GM23248 (cell line): ENCODE measurements around the gene KLHL8.

ENCODE experiments used
- EZH2 ChIP-seq: fragments of 200-600 bp; sonication (generic); IDR thresholded peaks from 2 replicates; pipeline ENCODE4 v1.6.1; 2018; ENCODE audit warnings: antibody characterized with exemption, mild to moderate bottlenecking; ENCODE audit not compliant: insufficient read depth, poor library complexity, severe bottlenecking
- EZH2phosphoT487 ChIP-seq: fragments of 200-600 bp; sonication (generic); IDR thresholded peaks from 2 replicates; pipeline ENCODE4 v1.6.1; 2018; ENCODE audit warnings: antibody characterized with exemption, moderate library complexity, mild to moderate bottlenecking, low read depth; ENCODE audit not compliant: insufficient read depth

DNA sequence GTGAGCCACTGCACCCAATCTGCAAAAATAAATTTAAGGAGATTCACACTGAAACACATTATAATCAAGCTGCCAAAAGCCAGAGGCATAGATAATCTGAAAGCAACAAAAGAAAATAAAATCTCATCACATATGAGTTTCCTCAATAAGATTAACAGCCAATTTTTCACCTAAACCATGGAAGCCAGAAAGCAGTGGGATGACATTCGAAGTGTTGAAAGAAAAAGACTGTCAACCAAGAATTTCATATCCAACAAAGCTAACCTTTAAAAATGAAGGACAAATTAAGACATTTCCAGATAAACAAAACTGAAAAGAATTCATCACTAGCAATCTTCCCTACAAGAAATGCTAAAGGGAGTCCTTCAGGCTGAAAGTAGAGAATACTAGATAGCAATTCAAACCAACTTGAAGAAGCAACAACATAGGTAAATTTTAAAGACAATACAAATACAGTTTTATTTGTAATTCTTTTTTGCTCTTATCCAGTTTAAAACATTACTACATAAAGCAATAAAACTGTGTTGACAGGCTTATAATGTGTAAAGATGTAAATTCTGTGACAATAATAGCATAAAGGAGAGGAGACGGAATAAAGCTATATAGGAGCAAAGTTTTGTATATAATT lies 23.1 kb upstream of the KLHL8 start:
- no peak for TF ChIP-seq EZH2
- TF ChIP-seq EZH2phosphoT487 = no peak
